ENCODE results near the gene GTF2IRD1.
"Not testable (repeated sequence)": the region's sequence is repeated elsewhere in the genome, so short reads cannot be mapped to it uniquely, and the experiment has no call there.

GTF2IRD1 gene

DNA sequence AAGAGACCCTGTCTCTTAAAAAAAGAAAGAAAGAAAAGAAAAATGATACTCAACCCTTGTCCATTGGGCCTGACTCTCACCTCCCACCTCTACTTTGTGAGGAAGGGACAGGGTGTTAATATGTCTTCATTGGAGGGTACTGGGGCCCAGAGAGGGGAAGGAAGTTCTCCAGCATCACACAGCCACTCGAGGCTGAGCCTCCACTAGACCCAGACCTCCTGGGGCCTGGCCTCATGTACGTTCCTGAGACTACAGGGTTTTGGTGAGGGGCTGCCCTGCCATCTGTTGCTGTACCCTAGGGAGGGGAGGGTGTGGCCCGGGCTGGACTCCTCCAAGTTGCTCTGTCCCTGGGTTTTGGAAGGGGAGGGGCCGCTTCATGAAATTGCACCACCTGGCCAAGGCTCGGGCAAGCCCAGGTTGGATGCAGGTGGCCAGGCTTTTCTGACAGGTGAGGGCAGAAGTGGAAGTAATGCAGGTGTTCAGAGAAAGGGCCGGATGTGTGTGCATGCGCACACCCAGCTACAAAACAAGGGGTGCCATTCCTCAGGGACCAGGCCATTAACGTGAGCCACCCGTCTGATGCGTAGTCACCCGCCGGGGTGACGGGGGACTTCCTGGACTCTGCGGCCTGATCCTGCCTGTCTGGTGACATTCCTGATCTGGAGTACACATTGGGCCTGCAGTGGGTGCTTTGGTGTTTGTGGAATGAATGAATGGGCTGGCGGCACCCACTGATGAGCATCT lies 21.7 kb downstream of the GTF2IRD1 start:
- ATAC-seq = no peak
- Mint-ChIP-seq H3K9me3 (no peaks in the 10 kb centered on the region), H3K27me3 (peaks cover 62% of the 10 kb centered on the region), H3K4me3 (no peak overlapping the region), H3K4me1 (peaks cover 42% of the 10 kb centered on the region), H3K27ac (no peak overlapping the region), H3K36me3 (no peaks in the 10 kb centered on the region)

DNA sequence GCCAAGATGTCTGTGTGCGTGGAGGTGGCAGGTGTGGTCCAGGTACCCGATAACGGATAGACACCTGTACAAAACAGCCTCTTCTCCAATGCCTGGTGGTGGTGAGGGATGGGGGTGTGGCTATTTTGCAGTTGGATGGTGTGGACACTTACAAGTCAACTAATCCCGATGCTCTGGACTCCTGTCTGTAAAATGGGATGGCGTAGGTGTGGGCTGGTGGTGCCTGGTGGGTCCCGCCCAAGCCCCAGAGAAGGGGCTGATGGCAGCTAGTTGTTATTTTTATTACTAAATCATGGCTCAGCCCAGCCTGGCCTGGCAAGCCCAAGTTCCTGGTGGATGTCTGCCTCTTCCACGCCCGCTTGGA lies 22.3 kb downstream of the GTF2IRD1 start:
- peaks cover 42% of the 10 kb centered on the region for H3K4me1 Mint-ChIP-seq
- H3K27ac Mint-ChIP-seq = no peak overlapping the region
- H3K9me3 Mint-ChIP-seq = no peaks in the 10 kb centered on the region
- H3K36me3 Mint-ChIP-seq = no peaks in the 10 kb centered on the region
- no peak for ATAC-seq
- H3K27me3 Mint-ChIP-seq = peaks cover 61% of the 10 kb centered on the region
- H3K4me3 Mint-ChIP-seq = no peak overlapping the region

DNA sequence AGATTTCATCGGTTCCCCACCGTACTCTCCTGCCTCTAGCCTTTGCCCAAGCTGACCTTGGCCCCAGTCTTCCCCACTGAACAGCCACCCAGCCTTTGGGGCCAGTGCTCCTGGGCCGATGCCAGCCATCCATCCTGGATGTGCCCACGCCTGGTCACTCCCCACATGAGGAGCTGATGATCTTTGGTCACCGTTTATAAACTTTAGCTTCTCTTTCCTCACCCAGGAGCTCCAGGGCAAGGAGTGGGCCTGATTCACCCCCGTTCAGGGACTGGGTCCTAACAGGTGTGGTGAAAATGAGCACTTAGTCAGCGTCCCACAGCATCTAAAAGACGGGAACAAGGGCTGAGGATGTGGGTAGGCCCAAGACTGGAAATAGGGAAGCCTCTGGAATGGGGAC lies 22.9 kb downstream of the GTF2IRD1 start:
- Mint-ChIP-seq H3K27ac (no peak overlapping the region), H3K4me1 (peaks cover 42% of the 10 kb centered on the region), H3K36me3 (no peaks in the 10 kb centered on the region), H3K27me3 (peaks cover 62% of the 10 kb centered on the region), H3K4me3 (no peak overlapping the region), H3K9me3 (no peaks in the 10 kb centered on the region)
- ATAC-seq = no peak

DNA sequence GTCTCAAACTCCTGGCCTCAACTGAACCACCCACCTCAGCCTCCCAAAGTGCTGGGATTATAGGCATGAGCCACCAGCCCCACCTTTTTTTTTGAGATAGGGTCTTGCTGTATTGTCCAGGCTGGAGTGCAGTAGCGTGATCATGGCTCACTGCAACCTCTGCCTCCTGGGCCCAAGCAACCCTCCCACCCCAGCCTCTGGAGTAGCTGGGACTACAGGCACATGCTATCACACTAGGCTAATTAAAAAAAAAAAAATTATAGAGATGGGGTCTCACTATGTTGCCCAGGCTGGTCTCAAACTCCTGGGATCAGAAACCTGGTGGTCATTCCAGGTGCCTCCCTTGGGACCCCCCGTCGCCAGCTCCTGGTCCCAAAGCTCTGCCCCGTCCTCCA lies 25.0 kb downstream of the GTF2IRD1 start:
- Mint-ChIP-seq H3K27me3 (peaks cover 62% of the 10 kb centered on the region), H3K4me3 (no peak overlapping the region), H3K36me3 (no peaks in the 10 kb centered on the region), H3K27ac (no peak overlapping the region), H3K4me1 (peaks cover 42% of the 10 kb centered on the region), H3K9me3 (no peaks in the 10 kb centered on the region)
- ATAC-seq = no peak

DNA sequence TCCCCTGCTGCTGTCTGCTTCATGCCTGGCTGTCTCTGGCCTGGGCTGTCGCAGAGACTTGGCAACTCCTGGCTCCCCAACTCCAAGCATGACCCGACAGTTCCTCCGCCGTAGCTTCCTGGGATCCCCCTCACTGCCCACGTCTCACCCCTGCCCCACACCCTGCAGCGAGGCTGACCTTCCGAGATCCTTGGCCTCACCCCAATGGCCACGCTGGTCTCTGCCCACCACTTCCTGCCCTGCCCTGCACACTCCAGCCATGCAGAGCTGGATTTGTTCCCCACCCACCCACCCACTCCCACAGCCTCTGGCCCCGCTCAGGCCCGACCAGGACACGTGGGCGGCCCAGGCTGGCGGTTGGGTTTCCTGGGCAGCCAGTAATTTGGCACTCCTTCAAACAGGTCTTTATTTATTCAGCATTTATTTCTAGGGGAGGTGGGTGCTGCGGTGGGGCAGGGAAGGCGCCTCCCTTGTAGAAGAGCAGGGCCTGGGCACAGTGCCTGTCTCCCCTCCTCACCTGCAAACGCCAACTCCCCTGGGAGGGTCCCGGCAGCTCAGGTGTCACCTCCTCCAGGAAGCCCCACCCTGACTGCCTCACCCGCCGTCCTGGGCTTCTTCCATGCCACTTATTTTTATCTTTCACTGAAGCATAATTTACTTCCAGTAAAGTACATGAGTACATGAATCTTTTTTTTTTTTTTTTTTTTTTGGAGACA lies 25.5 kb downstream of the GTF2IRD1 start:
- Mint-ChIP-seq H3K27ac (no peak overlapping the region), H3K9me3 (no peaks in the 10 kb centered on the region), H3K27me3 (peaks cover 62% of the 10 kb centered on the region), H3K4me1 (peaks cover 42% of the 10 kb centered on the region), H3K4me3 (no peak overlapping the region), H3K36me3 (no peaks in the 10 kb centered on the region)
- no peak for ATAC-seq

DNA sequence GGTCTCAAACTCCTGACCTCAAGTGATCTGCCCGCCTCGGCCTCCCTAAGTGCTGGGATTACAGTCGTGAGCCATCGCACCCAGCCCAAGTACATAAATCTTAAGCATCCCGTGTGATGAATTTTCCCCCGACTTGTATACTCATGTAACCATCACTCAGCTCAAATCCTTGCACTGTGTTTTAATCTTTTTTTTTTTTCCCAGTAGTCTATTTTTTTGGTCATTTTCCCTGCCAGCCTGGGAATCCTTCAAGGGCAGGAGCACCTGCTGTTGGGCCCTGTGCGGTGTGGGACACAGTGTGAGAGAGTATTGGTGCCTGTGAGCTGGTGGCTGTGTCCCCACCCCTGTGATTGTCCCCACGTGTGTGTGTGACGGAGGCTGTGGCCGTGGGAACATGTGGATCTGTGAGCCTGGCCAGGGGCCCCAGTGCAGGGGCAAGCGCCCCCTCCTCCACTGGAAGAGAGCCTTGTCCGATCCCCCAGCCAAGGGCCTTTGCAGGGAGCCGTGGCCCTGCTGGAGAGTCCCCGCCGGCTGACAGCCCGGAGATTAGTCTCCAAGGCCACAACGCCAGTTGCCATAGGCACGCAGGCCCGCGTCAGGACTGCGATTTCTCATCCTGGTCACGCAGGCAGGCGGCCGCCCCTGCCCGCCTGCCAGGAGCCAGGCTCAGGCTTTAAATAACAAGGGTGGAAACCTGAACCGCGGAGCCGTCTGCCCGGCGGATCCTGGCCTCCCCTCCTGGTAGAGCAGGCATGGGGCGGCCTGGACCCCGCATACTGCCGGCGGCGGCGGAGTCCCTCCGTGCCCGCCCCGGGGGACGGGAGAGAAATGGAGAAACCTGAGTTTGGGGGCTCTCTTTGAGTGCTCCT lies 26.5 kb downstream of the GTF2IRD1 start:
- Mint-ChIP-seq H3K4me1 (peaks cover 38% of the 10 kb centered on the region), H3K27me3 (peaks cover 62% of the 10 kb centered on the region), H3K4me3 (no peak overlapping the region), H3K36me3 (no peaks in the 10 kb centered on the region), H3K9me3 (no peaks in the 10 kb centered on the region), H3K27ac (peak overlapping the region; percentile 28)
- ATAC-seq = peak; percentile 18

DNA sequence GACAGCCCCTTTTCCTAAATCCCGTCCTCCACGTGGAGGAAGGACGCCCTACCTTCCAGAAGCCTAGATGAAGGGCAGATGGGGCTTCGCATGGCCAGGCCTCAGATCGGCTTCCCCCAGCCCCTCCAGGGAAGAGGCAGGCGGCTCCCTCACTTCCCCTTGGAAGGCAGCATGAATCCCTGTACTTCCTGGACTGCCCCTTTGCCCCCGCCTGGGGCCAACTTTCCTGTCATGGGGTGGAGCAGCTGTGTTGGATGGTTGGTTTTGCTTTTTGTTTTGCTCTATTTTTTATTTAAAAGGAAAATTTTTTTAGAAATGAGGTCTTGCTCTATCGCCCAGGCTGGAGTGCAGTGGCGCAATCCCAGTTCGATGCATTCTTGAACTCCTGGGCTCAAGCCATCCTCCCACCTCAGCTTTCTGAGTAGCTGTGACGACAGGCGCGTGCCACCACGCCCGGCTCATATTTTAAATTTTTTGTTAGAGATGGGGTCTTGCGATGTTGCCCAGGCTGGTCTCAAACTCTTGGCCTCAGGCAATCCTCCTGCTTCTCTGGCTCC lies 27.2 kb downstream of the GTF2IRD1 start:
- no peak overlapping the region for H3K27ac Mint-ChIP-seq
- H3K36me3 Mint-ChIP-seq = no peaks in the 10 kb centered on the region
- no peak overlapping the region for H3K4me3 Mint-ChIP-seq
- ATAC-seq = no peak
- peaks cover 63% of the 10 kb centered on the region for H3K27me3 Mint-ChIP-seq
- H3K9me3 Mint-ChIP-seq = no peaks in the 10 kb centered on the region
- peaks cover 30% of the 10 kb centered on the region for H3K4me1 Mint-ChIP-seq

DNA sequence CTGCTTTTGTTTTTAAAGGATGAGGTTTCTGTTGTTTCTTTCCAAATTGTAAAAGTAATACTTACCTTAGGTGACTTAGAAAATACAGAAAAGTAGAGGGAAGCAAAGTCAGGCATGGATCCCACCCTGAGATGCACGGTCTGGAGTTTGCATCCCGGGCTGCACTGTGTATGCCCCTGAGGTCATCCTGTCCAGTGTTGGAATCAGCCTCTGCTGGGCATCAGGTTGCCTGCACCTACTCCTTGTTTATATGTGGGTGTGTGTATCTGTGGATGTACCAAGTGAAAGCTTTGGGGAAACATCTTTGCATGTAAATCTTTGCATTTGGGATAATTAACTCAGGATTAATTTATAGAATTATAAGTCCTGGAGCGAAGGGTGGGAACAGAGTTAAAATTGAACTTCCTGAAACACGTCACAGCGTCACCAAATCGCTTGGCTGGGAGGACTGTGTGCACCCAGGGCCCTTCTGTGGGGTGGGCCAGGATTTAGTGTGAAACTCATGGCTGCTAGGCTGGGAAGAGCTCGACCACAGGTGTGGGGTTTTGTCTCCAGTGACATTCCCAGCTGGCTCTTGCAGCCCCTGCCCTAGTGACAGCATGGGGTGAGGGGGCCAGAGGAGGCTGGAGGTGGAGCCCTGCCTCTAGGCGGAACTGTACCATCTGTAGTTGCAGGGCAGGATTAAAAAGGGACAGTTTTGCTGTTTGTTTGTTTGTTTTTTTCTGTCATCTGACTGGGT lies 27.9 kb downstream of the GTF2IRD1 start:
- H3K27ac Mint-ChIP-seq = no peak overlapping the region
- no peak overlapping the region for H3K4me3 Mint-ChIP-seq
- peaks cover 65% of the 10 kb centered on the region for H3K27me3 Mint-ChIP-seq
- H3K36me3 Mint-ChIP-seq = no peaks in the 10 kb centered on the region
- peaks cover 25% of the 10 kb centered on the region for H3K4me1 Mint-ChIP-seq
- no peak for ATAC-seq
- H3K9me3 Mint-ChIP-seq = no peaks in the 10 kb centered on the region

DNA sequence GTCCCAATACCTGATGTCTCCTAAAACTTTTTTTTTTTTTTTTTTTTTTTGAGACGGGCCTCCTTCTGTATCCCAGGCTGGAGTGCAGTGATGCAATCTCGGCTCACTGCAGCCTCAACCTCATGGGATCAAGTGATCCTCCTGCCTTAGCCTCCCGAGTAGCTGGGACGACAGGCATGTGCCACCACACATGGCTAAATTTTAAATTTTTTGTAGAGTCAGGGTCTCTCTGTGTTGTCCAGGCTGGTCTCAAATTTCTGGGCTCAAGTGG lies 28.4 kb downstream of the GTF2IRD1 start:
- Mint-ChIP-seq H3K27me3 (peaks cover 65% of the 10 kb centered on the region), H3K36me3 (no peaks in the 10 kb centered on the region), H3K27ac (no peak overlapping the region), H3K4me3 (no peak overlapping the region), H3K4me1 (peaks cover 23% of the 10 kb centered on the region), H3K9me3 (no peaks in the 10 kb centered on the region)
- no peak for ATAC-seq

DNA sequence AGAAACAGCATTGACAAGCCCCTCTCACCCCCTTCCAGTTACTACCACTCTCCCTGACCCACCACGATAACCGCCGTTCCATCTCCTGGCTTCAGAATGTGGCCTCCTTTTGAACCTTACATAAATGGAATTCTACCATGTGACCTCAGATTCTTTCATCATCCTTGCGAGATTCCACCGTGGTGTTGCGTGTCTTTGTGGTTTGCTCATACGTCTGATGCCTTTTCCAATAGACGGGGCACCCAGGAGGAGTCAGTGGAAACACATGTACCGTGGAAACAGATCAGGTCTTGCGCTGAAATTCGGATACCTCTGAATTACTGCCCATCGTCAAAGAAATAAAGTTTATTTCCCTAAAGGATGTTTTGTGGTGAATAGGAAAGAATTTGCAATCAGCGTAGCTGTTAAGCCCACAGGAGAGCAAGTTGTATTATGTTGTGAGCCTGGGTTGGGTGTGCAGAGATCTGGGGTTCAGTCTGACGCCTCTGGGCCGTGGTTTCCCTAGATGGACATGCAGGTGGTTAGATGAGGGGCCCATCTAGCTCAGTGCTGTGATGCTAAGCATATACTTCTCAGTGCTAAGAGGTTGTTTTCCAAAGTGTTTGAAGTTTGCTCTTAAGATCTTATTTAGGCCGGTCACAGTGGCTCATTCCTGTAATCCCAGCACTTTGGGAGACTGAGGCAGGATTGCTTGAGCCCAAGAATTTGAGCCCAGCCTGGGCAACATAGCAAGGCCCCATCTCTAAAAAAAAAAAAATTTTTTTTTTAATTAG lies 29.1 kb downstream of the GTF2IRD1 start:
- peaks cover 21% of the 10 kb centered on the region for H3K4me1 Mint-ChIP-seq
- no peak overlapping the region for H3K27ac Mint-ChIP-seq
- no peaks in the 10 kb centered on the region for H3K9me3 Mint-ChIP-seq
- H3K27me3 Mint-ChIP-seq = peaks cover 63% of the 10 kb centered on the region
- H3K4me3 Mint-ChIP-seq = no peak overlapping the region
- no peaks in the 10 kb centered on the region for H3K36me3 Mint-ChIP-seq
- ATAC-seq = no peak

DNA sequence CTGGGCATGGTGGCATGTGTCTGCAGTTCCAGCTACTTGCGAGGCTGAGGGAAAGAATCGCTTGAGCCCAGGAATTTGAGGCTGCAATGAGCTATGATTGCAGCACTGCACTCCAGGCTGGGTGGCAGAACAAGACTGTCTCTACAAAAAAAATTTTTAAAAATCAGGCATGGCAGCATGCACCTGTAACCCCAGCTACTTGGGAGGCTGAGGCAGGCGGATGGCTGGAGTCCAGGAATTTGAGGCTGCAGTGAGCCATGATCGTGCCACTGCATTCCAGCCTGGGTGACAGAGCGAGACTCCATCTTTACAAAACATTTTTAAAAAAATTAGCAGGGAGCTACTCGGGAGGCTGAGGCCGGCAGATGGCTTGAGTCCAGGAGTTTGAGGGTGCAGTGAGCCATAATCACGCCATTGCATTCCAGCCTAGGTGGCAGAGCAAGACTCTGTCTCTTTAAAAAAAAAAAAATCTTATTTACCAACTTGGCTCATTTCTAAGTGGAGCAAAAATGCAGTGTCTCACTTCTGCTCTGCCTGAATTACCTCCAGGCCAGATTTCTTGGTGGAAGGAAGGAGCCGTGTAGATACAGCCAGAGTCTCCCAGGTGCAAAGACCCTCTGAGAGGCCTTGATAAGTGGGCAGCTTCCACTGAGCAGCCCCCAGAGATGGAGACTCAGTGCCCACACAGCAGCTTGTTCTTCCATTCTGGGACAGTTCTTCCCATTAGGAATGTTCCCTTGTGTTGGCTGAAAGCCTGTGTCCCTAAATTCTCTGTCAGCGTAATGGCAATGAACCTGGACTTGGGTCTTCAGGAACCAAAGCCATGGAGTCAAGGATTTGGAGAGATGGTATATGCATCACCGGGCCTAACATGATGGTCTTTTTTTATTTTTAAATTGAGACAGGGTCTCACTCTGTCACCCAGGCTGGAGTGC lies 30.0 kb downstream of the GTF2IRD1 start:
- no peak overlapping the region for H3K4me3 Mint-ChIP-seq
- ATAC-seq = no peak
- H3K27me3 Mint-ChIP-seq = peaks cover 59% of the 10 kb centered on the region
- H3K36me3 Mint-ChIP-seq = no peaks in the 10 kb centered on the region
- no peak overlapping the region for H3K27ac Mint-ChIP-seq
- H3K4me1 Mint-ChIP-seq = peaks cover 16% of the 10 kb centered on the region
- no peaks in the 10 kb centered on the region for H3K9me3 Mint-ChIP-seq

DNA sequence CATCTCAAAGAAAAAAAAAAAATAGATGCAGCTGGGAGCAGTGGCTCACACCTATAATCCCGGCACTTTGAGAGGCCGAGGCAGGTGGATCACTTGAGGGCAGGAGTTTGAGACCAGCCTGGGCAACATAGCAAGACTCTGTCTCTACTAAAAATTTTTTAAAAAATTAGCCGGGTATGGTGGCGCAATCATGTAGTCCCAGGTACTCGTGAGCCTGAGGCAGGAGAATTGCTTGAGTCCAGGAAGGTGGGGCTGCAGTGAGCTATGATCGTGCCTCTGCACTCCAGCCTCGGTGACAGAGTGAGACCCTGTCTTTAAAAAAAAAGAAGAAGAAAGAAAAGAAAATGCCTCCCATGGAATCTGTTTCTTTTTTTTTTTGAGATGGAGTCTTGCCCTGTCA lies 31.9 kb downstream of the GTF2IRD1 start:
- no peak for ATAC-seq
- H3K9me3 Mint-ChIP-seq = no peaks in the 10 kb centered on the region
- H3K4me1 Mint-ChIP-seq = no peaks in the 10 kb centered on the region
- H3K4me3 Mint-ChIP-seq = no peak overlapping the region
- H3K27me3 Mint-ChIP-seq = peaks cover 56% of the 10 kb centered on the region
- no peak overlapping the region for H3K27ac Mint-ChIP-seq
- no peaks in the 10 kb centered on the region for H3K36me3 Mint-ChIP-seq

DNA sequence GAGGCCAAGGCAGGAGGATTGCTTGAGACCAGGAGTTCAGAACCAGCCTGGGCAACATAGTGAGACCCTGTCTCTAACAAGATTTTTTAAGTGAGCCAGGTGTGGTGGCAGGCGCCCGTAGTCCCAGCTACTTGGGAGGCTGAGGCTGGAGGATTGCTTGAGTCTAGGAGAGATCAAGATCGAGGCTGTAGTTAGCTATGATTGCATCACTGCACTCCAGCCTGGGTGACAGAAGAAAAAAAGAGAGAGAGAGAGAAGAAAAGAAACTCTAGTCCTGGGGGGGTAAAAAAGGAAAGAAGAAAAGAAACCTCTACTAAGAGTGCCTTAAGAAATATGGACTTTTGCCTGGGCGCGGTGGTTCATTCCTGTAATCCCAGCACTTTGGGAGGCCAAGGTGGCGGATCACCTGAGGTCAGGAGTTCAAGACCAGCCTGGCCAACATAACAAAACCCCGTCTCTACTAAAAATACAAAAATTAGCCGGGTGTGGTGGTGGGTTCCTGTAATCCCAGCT lies 34.9 kb downstream of the GTF2IRD1 start:
- not testable (repeated sequence) for H3K4me3 Mint-ChIP-seq, H3K9me3 Mint-ChIP-seq, H3K27ac Mint-ChIP-seq, ATAC-seq, H3K4me1 Mint-ChIP-seq, H3K36me3 Mint-ChIP-seq
- H3K27me3 Mint-ChIP-seq = peaks cover 48% of the 10 kb centered on the region

Measured in stimulated activated memory B cell treated with anti-CD40 and anti-IgM and Interleukin-4, amounts not matched to agents 10 μg/mL and 1 μg/mL and 100 μg/mL, for 72 hours (primary cell).